ENCODE results near the gene C5orf15.

The C5orf15 gene

DNA sequence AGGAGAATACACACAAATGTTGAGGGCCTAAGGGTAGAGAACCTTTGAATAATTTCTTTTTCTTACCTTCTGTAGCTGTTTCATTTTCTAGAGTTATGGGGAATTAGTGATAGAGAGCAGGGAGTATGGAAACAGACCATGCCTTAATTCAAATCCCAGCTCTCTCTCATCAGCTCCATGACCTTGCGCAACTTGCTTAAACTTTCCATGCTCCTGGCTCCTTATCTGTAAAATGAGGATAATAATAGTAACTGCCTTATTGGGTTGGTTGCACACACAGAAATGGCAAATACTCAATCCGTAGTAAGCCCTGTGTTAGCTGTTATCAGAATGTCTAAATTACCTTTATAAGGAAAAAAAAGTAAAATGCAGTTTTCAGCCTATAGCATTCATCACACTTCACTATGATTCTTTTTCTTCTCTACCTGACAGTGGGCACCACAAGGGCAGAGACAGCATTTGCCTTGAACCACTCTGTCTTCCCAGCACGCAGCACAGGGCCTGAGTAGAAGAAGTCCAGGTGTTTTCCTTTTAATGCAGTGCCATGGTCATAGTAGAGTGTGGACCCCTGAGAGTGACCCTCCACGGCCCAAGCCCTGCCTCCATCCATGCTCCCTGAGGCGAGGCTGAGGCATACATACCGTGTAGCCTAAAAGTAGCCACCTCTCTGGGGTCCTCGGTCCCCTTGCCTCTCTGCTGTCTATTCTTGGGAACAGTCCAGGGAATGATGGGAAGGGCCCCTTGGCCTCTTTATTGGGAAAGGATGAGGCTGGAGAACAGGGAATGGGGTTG is 17.4 kb downstream of the C5orf15 start:
- no peak overlapping the region for H3K4me3 ChIP-seq (ENCODE audit: insufficient read depth, low read depth, low read length, poor library complexity, severe bottlenecking)
- DNase-seq = no peak
- peaks cover 3% of the 10 kb centered on the region for H3K36me3 ChIP-seq (ENCODE audit: control insufficient read depth, insufficient read depth, low read length)
- no peak overlapping the region for H3K27ac ChIP-seq (ENCODE audit: insufficient read depth, low read length, poor library complexity, severe bottlenecking)
- H3K27me3 ChIP-seq (replicated peaks; ENCODE audit: control insufficient read depth, insufficient read depth, low read length, poor library complexity, severe bottlenecking) = no peaks in the 10 kb centered on the region
- H3K4me1 ChIP-seq (ENCODE audit: control insufficient read depth, insufficient read depth, low read length, poor library complexity, severe bottlenecking) = no peaks in the 10 kb centered on the region
- no peaks in the 10 kb centered on the region for H3K9me3 ChIP-seq (ENCODE audit: control insufficient read depth, low read length)

DNA sequence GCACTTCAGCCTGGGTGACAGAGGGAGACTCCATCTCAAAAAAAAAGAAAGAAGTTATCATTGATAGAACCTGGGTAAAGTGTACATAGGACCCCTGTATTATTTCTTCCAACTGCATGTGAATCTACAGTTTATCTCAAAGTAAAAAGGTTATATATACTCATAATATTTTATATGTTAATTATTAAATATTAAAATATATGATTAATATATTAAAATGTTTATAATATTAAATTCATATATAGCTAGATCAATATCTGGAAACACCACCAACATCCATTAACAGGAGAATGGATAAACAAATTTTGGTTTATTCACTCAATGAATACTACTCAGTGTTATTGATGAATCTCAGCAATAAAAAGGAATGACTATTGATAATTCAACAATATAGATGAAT is 19.7 kb downstream of the C5orf15 start:
- H3K27me3 ChIP-seq (replicated peaks; ENCODE audit: control insufficient read depth, insufficient read depth, low read length, poor library complexity, severe bottlenecking) = no peaks in the 10 kb centered on the region
- H3K4me3 ChIP-seq (ENCODE audit: insufficient read depth, low read depth, low read length, poor library complexity, severe bottlenecking) = no peak overlapping the region
- H3K36me3 ChIP-seq (ENCODE audit: control insufficient read depth, insufficient read depth, low read length) = no peaks in the 10 kb centered on the region
- no peak overlapping the region for H3K27ac ChIP-seq (ENCODE audit: insufficient read depth, low read length, poor library complexity, severe bottlenecking)
- H3K9me3 ChIP-seq (ENCODE audit: control insufficient read depth, low read length) = no peaks in the 10 kb centered on the region
- no peaks in the 10 kb centered on the region for H3K4me1 ChIP-seq (ENCODE audit: control insufficient read depth, insufficient read depth, low read length, poor library complexity, severe bottlenecking)
- DNase-seq = no peak

DNA sequence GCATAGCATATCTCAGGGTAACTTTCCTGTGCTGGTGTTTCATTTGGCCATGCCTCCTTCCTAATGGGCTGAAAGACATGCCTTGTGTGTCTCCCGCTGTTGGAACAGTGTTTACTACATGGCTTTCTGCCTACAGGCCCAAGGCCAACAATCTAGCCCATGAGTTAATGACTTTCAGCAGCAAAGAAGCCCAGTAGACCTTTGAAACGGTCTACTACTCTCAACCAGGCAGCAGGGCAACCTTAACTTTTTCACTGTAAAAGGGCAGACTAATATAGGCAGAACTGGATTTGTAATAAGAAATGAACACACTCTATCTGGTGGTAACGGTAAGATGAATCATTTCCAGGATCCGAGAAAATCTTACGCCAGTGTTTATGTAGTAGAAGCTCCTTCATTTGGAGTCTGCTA is 21.0 kb downstream of the C5orf15 start:
- Histone ChIP-seq H3K36me3 (ENCODE audit: control insufficient read depth, insufficient read depth, low read length) (no peaks in the 10 kb centered on the region), H3K4me1 (ENCODE audit: control insufficient read depth, insufficient read depth, low read length, poor library complexity, severe bottlenecking) (no peaks in the 10 kb centered on the region), H3K4me3 (ENCODE audit: insufficient read depth, low read depth, low read length, poor library complexity, severe bottlenecking) (no peak overlapping the region), H3K9me3 (ENCODE audit: control insufficient read depth, low read length) (no peaks in the 10 kb centered on the region), H3K27me3 (replicated peaks; ENCODE audit: control insufficient read depth, insufficient read depth, low read length, poor library complexity, severe bottlenecking) (no peaks in the 10 kb centered on the region), H3K27ac (ENCODE audit: insufficient read depth, low read length, poor library complexity, severe bottlenecking) (no peak overlapping the region)
- DNase-seq = no peak

DNA sequence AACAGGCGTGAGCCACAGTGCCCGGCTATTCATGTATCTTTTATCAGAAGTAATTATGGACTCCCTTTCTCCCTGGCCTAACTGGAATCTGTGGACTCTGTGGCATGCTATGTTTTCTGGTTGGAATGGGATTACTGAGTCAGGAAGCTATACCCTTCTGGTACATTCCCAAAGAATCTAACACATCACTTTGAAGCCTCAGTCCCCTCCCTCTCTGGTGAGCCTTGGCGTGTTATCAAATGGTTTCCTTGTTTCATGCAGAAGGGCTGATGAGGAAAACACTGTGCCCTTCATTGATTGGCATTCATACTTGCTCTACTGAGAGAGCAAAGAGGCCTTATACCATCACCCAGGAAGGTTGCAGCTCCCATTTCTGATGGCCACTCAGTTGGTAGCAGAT is 22.9 kb downstream of the C5orf15 start:
- Histone ChIP-seq H3K27ac (ENCODE audit: insufficient read depth, low read length, poor library complexity, severe bottlenecking) (no peak overlapping the region), H3K9me3 (ENCODE audit: control insufficient read depth, low read length) (no peaks in the 10 kb centered on the region), H3K4me1 (ENCODE audit: control insufficient read depth, insufficient read depth, low read length, poor library complexity, severe bottlenecking) (no peaks in the 10 kb centered on the region), H3K4me3 (ENCODE audit: insufficient read depth, low read depth, low read length, poor library complexity, severe bottlenecking) (no peak overlapping the region), H3K36me3 (ENCODE audit: control insufficient read depth, insufficient read depth, low read length) (no peaks in the 10 kb centered on the region), H3K27me3 (replicated peaks; ENCODE audit: control insufficient read depth, insufficient read depth, low read length, poor library complexity, severe bottlenecking) (no peaks in the 10 kb centered on the region)
- no peak for DNase-seq

DNA sequence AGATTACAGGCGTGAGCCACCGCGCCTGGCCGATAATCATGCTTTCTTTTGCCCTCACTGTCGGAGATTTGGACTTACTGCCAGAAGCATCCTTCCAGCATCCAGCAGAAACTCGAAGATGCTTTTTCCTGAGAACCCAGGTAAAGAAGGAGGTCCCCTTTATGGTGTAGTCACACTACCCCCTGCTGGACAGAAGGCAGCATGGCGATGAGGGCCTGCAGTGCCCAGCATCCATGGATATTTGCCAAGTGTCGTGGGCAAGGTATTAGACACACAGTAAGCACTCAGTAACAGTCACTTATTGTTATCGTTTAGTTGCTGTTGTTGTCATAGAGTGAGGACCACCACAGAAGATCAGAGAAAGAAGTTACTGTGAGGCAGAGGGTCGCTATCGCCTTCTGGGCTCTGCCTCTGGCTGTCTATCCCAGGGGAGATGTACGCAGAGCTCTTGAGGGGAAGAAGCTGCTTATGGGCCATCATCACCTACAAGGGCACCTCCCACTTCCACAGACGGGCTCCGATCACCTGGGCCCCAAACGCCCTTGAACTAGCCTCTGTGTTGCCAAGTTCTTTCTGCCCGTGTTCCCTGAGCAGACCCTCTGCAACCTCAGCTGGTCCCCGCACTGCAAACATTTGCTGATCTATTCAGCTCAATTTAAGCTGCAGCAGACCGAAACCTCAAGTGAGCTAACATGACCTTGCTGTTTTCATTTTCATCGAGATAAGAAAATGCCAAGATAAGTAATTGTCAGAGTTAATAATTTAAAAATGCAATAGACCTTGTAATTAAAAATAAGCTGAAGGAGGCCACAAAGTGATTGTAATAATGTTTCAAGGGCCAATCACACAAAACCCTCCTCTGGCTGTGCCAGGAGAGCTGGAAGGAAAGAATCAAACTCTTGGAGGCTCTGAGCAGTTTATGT is 23.9 kb downstream of the C5orf15 start:
- H3K36me3 ChIP-seq (ENCODE audit: control insufficient read depth, insufficient read depth, low read length) = no peaks in the 10 kb centered on the region
- H3K27ac ChIP-seq (ENCODE audit: insufficient read depth, low read length, poor library complexity, severe bottlenecking) = no peak overlapping the region
- no peaks in the 10 kb centered on the region for H3K27me3 ChIP-seq (replicated peaks; ENCODE audit: control insufficient read depth, insufficient read depth, low read length, poor library complexity, severe bottlenecking)
- H3K9me3 ChIP-seq (ENCODE audit: control insufficient read depth, low read length) = no peaks in the 10 kb centered on the region
- DNase-seq = no peak
- H3K4me1 ChIP-seq (ENCODE audit: control insufficient read depth, insufficient read depth, low read length, poor library complexity, severe bottlenecking) = no peaks in the 10 kb centered on the region
- H3K4me3 ChIP-seq (ENCODE audit: insufficient read depth, low read depth, low read length, poor library complexity, severe bottlenecking) = no peak overlapping the region

DNA sequence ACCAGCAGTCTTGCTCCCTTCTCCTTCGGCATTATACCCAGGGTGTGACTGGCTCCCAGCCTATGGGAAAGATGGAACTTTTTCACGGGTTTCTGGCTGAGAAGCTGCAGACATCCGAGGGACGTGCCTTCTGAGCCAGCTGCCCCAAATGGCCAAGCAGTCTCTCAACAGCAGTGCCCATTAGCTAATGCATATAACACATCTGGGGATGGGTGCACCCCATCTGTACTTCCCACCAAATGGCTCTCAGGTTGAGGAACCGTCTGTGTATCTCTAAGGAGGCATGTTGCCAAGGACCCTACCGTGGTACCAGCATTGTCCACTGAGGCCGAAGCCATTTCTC is 25.0 kb downstream of the C5orf15 start:
- DNase-seq = no peak
- Histone ChIP-seq H3K36me3 (ENCODE audit: control insufficient read depth, insufficient read depth, low read length) (no peaks in the 10 kb centered on the region), H3K9me3 (ENCODE audit: control insufficient read depth, low read length) (no peaks in the 10 kb centered on the region), H3K4me3 (ENCODE audit: insufficient read depth, low read depth, low read length, poor library complexity, severe bottlenecking) (no peak overlapping the region), H3K27ac (ENCODE audit: insufficient read depth, low read length, poor library complexity, severe bottlenecking) (no peak overlapping the region), H3K27me3 (replicated peaks; ENCODE audit: control insufficient read depth, insufficient read depth, low read length, poor library complexity, severe bottlenecking) (no peaks in the 10 kb centered on the region), H3K4me1 (ENCODE audit: control insufficient read depth, insufficient read depth, low read length, poor library complexity, severe bottlenecking) (no peaks in the 10 kb centered on the region)

DNA sequence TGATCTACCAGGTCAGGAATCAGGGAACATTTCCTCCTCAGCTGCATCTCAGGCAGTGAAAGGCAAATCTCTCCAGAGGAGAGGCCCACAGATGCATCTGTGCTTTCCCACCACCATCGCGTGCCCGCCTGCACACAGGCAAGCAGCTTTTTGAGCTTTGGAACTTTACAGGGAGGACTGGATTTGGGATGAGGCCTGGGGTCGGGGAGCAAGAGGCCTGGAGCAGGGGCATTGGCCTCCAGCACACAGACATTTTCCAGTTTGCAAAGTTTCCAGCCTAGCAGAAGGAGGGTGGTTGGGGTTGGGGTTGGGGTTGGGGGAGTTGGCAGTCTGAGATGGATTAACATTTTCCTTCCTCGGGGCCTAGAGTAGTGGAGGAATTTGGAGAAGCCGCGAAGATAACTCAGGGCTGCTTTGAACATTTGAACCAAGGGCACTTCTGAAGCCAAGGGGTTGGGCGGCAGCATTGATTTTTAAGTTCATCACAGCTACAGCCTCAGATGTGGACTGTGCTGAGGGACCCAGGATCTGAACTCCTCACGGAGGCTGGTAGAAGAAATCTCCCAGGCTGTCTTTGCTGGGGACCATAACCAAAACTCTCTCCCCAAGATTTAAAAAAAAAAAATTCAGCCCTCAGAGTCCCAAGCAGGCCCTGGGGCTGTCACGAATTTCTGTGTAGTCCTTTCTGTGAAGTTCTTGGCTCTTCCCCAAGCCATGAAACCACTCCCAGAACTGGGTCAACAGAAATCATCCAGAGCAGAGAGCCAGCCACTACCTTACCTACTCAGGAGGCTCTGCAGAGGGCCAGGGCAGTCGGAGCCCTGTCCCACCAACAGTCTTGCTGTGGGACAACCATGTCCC is 25.6 kb downstream of the C5orf15 start:
- H3K4me1 ChIP-seq (ENCODE audit: control insufficient read depth, insufficient read depth, low read length, poor library complexity, severe bottlenecking) = no peaks in the 10 kb centered on the region
- no peaks in the 10 kb centered on the region for H3K27me3 ChIP-seq (replicated peaks; ENCODE audit: control insufficient read depth, insufficient read depth, low read length, poor library complexity, severe bottlenecking)
- H3K27ac ChIP-seq (ENCODE audit: insufficient read depth, low read length, poor library complexity, severe bottlenecking) = no peak overlapping the region
- no peaks in the 10 kb centered on the region for H3K9me3 ChIP-seq (ENCODE audit: control insufficient read depth, low read length)
- no peak for DNase-seq
- no peak overlapping the region for H3K4me3 ChIP-seq (ENCODE audit: insufficient read depth, low read depth, low read length, poor library complexity, severe bottlenecking)
- H3K36me3 ChIP-seq (ENCODE audit: control insufficient read depth, insufficient read depth, low read length) = no peaks in the 10 kb centered on the region

DNA sequence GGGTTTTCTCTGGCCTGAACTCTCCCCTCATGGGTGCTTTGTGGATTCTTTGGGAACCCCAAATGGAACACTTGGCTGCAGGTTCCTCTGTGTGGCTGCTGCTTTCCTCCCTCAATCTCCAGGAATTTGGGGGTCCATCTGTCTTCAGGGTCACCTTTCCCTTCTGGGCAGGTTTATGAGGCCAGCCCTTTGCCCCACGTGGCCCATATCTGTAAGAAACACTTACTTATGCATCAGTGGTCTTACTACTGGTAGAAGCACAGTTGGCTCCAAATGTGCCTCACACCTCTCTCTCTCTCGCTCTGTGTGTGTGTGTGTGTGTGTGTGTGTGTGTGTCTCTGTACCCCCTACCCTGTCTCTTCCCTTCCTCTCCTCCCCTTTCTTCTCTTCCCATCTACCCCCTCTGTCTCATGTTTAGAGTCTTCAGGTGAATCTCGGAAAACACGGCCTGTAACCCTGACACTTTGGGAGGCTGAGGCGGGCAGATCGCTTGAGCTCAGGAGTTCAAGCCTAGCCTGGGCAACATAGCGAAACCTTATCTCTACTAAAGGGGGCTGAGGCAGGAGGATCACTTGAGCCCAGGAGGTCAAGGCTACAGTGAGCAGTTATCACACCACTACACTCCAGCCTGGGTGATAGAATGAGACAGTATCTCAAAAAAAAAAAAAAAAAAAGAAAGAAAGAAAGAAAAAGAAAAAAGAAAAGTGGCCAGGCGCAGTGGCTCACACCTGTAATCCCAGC is 26.8 kb downstream of the C5orf15 start:
- H3K4me1 ChIP-seq (ENCODE audit: control insufficient read depth, insufficient read depth, low read length, poor library complexity, severe bottlenecking) = no peaks in the 10 kb centered on the region
- no peak for DNase-seq

DNA sequence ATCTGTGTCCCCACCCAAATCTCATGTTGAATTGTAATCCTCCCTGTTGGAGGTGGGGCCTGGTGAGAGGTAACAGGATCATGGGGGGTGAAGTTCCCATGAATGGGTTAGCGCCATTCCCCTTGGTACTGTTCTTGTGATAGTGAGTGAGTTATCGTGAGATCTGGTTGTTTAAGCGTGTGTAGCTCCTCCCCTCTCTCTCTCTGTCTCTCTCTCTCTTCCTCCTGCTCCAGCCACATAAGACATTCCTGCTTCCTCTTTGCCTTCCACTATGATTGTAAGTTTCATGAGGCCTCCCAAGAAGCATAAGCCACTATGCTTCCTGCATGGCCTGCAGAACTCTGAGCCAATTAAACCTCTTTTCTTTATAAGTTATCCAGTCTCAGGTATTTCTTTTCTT is 28.8 kb downstream of the C5orf15 start:
- DNase-seq = no peak
- Histone ChIP-seq H3K9me3 (ENCODE audit: control insufficient read depth, low read length) (no peaks in the 10 kb centered on the region), H3K4me3 (ENCODE audit: insufficient read depth, low read depth, low read length, poor library complexity, severe bottlenecking) (no peak overlapping the region), H3K36me3 (ENCODE audit: control insufficient read depth, insufficient read depth, low read length) (no peaks in the 10 kb centered on the region), H3K4me1 (ENCODE audit: control insufficient read depth, insufficient read depth, low read length, poor library complexity, severe bottlenecking) (no peaks in the 10 kb centered on the region), H3K27ac (ENCODE audit: insufficient read depth, low read length, poor library complexity, severe bottlenecking) (no peak overlapping the region), H3K27me3 (replicated peaks; ENCODE audit: control insufficient read depth, insufficient read depth, low read length, poor library complexity, severe bottlenecking) (no peaks in the 10 kb centered on the region)

More for the DNA sequence above, 26.8 kb downstream of the C5orf15 start:
- H3K9me3 ChIP-seq (ENCODE audit: control insufficient read depth, low read length) = no peaks in the 10 kb centered on the region
- no peaks in the 10 kb centered on the region for H3K36me3 ChIP-seq (ENCODE audit: control insufficient read depth, insufficient read depth, low read length)
- no peak overlapping the region for H3K4me3 ChIP-seq (ENCODE audit: insufficient read depth, low read depth, low read length, poor library complexity, severe bottlenecking)
- H3K27me3 ChIP-seq (replicated peaks; ENCODE audit: control insufficient read depth, insufficient read depth, low read length, poor library complexity, severe bottlenecking) = no peaks in the 10 kb centered on the region
- H3K27ac ChIP-seq (ENCODE audit: insufficient read depth, low read length, poor library complexity, severe bottlenecking) = no peak overlapping the region
